GM18951 (cell line): ENCODE data around the gene JMJD1C.

Experiments
- POLR2A ChIP-seq: IDR thresholded peaks from 4 replicates; pipeline ENCODE4 v1.6.1; 2011; ENCODE audit warnings: mild to moderate bottlenecking; ENCODE audit not compliant: insufficient read length, insufficient read depth; ENCODE audit errors: extremely low read depth
- in situ Hi-C: fragments of 300-500 bp; cut with MboI; formaldehyde crosslinking; loops from one replicate; pipeline ENCODE4 v1.12.0; 2022; ENCODE audit warnings: low sequenced_read_pairs, mixed read lengths, inconsistent platforms; ENCODE audit not compliant: unreplicated experiment

JMJD1C gene

DNA sequence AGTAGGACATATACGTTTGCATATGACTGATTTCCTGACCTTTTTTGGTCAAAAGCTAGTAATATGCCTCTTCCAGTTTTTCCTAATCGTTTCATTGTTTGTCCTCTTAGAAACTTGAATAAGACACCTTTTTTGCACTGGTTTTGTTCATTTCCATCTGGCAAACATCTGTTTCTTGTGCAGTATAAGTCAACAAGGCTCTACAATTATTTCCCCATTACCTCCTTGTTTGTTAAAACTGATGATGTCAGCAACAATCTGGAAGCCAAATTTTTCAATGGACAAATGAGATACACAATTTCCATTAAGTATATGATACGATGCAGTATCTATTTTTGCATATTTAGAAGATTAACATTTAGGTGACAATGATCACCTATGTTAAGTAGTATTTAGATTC is 183.8 kb downstream of the JMJD1C start:
- in situ Hi-C loops, result no loop called here
- no peak for TF ChIP-seq POLR2A

DNA sequence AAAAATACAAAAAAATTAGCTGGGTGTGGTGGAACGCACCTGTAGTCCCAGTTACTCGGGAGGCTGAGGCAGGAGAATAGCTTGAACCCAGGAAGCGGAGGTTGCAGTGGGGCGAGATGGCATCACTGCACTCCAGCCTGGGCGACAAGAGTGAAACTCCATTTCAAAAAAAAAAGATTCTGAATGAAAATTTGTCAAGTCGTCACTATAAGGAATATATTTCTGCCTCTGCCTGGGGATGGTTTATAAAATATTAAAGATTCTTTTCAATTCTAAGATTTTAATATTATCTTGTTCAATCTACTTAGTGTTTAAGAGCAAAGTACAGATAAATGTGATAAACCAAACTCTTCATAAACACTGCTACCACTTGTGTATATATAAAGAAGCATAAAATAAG is 185.4 kb downstream of the JMJD1C start:
- in situ Hi-C loops, result no loop called here
- TF ChIP-seq POLR2A, result no peak

DNA sequence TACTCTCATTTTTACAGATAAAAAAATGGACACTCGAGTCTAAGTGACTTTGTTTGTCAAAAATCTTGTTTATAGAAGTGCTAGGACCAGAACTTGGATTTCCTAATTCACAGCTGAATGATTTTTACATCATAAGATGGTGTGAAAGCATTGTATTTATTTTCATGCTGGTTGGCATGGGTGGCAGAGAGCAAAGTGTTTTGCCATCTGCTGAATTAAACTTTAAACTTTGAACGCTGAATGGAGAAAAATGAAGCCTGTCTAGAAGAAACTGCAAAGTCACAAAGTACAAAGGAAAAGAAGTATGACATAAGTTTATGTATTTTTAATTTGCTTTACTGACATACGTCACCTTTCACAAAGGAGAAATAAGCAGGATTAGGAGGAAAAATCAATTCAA is 190.7 kb downstream of the JMJD1C start:
- in situ Hi-C loops, result no loop called here
- TF ChIP-seq POLR2A, result no peak

DNA sequence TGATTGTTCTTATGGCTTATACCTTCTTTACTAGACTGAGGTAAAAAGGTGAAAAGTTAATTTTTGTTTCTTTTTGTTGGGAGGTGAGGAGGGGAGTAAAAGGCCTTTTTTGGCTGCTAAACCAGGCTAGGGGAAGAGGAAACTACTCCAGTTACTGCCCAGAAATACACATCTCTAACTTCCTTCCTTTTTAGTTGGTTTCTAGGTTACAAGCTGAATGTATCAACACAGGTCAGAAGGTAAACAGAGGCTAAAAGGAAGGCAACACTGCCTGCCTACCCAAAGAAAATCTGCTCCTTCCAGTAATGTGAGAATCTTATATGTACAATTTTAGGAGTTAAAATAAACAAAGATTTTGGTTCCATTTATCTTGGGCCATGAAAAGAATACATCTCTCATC is 192.2 kb downstream of the JMJD1C start:
- in situ Hi-C loops, result no loop called here
- TF ChIP-seq POLR2A, result no peak

DNA sequence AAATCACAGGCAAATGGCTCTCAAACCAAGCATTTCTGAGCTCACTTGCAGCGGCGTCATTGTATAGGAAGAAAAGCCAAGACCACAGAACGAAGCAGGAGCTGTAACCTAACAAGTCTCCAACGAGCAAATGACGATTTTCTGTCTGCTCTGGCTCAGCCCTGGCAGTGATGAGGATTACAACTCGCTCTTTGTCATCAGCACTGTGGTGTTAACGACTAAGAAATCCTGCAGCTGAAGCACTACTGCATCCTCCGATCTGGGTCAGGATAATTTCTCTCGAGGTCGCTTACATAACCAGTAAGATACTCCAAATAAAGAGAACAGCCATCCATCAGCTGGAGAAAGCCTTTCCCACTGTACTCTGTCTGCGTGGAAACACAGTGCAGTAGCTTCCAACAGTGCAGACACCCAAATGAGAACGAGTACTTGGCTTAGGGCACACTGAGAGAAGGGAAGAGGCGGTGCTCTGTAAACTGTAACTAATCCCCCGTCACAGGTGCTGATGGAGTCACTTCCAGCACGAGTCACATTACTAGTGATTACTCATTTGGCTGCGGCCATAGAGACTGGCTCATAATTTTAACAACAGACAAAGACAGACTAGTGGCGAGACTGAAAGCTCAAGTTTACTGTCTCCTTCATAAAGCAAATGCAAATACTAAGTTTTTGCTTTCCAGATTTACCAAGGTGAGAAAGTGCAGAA is 196.8 kb downstream of the JMJD1C start:
- TF ChIP-seq POLR2A, result peak; percentile 85
- in situ Hi-C loops, result no loop called here

DNA sequence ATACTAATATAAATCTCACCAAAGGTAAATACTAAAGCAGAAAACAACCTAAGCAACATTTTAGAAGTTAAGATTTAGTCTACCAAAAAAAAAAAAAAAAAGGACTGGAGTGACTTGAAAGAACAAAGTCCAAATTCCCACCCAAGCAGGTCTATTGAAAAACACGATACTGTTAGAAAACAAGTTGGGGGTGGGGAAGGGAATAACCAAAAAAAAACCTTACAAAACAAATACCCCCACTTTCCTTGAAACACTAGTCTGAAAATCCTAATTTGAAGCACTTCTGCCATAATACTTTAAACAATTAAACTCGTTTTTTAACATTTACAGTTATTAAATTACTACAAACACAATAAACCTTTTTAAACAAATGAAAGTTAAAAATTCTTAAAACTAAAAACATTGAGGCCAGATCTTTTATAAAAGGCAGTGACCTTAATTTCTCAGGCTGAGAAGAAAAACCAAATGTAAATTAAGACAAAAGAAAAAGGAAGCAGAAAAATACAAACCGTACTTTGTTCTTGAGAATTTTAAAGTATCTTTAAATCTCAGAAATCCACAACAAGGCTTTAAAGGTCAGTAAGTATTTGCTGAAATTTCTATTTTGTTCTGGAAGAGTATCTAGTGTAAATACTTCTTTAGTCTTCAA is 197.5 kb downstream of the JMJD1C start:
- no peak for TF ChIP-seq POLR2A
- in situ Hi-C loops, result no loop called here

DNA sequence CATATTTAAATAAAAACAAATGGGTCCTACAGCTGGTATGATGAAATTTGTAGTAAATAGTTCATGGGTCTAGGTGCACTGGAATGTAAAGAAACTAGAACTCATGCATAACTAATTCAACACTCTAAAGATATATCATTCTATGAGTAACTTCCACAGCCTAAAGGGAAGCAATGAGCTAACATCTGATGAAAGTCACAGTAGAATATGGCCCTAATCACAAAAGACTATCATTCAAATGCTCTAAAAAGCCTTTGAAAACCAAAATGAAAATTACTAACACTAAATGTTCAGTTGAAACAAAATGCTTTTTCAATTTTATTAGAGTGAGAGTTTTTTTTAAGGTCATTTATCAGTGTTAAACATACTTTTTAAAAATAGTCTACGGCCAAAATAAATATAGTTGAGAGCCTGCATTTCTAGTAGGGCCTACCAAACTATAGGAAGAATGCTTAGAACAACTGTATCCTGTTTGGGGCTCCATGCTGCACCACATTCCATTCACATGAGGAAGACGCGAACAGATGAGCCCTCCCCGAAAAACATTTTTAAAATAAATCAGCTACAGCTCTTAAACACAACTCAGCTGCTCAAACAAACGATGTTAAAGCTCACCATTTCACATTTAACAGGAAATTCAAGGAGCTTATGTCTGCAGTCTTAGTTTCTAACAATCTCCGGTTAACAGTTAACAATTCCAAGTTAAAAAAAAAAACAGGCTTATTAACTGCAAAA is 198.2 kb downstream of the JMJD1C start:
- peak; percentile 43 for TF ChIP-seq POLR2A
- in situ Hi-C loops, result no loop called here

DNA sequence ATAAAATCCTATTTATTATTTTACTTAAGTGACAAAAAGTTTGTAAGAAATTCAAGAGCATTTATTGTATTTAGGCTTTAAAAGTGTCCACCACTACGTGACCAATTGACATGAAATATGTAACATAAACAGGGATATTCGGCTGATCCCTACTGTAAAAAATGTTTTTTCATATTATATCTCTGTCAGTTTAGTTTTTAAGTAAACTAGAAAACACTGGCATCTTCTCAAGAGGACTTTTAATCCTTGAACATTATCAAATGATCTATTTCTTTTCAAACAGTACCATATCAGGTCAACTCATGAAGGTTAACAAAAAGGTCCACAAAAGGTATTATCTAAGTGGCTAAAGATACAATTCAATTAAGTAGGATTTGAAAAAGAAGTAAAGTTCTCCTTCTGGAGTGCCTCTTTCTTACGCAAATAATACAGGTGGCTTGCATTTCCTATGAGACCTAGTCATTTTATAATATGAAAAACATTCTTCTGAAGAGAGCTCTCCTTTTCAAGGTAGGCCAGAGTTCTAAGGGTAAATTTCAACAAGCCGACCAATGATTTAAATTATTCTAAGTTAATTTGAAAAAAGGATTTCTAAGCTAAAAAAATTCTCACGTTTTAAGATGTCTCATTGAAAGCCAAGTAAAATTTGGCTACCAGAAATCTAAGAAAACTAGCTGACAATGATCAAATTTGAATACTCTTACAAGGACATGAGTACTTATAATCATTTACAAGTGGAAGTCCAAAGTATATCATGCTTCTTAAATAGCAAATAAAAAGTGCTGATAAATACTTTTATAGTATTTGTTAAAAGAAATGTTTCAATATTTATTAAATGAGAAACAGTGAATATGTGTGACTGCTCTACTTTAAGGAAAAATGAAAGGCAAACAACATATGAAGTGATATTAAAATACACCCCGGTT is 199.1 kb downstream of the JMJD1C start:
- TF ChIP-seq POLR2A, result no peak
- in situ Hi-C loops, result no loop called here

DNA sequence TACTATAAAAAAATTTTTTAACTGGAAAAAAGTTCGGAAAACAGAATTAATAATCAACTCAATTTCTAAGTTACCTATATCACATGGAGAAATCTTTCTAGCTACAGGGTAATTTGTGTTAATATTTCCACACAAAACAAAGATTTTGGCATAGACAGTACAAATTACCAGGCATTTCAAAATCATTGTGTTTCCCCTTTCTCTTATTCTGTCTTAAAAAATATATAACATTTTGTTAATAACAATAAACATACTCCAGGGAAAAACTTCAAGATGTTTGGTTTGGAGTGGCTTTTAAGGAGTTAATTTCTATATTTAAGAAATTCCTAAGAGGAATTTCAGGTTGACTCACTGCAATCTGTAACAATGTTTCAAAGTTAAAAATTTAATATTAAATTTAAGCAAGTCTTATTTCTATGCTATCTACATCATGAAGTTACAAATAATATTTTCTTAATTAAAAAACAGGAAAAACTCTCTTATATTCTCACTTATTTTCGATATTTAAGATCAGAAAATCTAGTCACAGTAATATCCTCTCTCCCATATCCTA is 200.0 kb downstream of the JMJD1C start:
- no peak for TF ChIP-seq POLR2A
- in situ Hi-C loops, result no loop called here

DNA sequence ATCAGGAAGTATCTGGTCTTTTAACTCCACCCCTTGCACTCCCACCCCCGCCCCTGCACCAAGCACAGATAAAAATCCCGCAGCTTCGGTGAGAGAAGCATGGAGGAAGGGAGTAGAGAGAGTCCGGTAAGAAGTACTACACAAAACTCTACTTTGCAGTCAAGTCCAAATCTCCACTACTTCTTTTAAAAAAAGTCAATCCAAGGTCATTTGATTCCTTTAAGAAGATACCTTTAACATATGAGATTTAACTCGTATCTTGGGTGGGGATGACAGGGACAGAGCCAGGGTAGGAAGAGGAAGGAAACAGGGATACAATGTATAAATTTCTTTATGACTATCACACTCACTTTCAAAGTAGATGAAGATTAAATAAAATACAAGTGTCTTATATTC is 200.6 kb downstream of the JMJD1C start:
- peak; percentile 51 for TF ChIP-seq POLR2A
- in situ Hi-C loops, result no loop called here

DNA sequence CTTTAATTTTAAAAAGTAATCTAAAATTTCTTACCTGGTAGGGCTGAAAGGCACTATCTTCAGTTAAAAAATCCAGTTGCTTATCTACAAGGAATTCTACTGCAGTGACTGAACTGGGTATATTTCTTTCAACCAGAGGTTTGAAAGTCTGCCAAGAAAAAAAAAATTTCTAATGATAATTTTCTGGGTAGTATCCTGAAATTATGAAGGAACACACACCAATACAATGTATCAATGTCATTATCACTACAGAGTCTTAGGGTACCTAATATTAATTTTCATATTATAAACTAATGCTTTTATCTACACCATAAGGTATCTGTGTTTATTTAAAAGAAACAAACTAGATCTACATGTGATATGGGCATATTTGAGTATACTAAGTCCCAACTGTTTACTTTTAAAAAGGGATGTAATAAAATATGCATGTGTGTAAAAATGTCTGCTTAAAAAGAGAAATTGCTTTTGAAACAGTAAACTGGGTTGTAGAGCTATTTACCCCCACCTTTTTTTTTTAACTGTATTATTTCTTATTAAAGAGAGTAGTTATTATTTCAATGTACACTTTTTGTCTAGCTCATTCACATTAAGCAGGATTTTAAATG is 201.1 kb downstream of the JMJD1C start:
- no peak for TF ChIP-seq POLR2A
- in situ Hi-C loops, result no loop called here

DNA sequence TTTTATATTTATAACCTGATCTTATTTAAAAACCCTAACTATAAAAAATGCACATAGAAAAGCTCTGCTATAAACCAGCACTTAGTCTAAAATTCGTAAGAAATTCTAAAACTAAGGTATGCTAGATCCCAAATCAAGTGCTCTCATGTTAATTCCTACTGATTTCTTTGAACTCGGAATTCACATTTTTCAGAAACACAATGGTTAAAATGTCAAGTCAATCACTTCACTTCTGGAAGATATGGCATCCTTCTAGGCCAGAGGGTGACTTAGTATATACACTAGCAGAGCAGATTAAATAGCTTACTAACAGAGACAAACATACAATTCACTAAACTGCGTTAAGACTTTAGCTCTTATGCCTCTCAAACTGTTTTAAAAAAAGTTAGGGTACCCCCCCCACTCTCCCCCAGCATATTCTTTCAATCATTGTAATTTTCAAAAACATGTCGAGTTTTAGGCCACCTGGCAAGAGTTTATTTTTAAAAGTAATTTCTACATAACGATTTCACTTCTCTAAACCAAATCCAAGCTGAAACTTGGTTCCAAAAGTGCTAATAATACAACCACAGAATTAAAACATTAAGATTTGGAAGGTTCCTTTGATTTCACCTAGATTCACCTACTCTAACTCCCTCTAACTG is 203.2 kb downstream of the JMJD1C start:
- in situ Hi-C loops, result no loop called here
- TF ChIP-seq POLR2A, result no peak
